GM12801 (cell line): ENCODE data around the gene GRIK2.

Experiments
- TF ChIP-seq, protein P1 (sequence below): IDR thresholded peaks from one replicate; pipeline ENCODE4 v1.5.1; 2011; ENCODE audit warnings: control low read depth; ENCODE audit not compliant: insufficient read length; ENCODE audit errors: extremely low read depth

The GRIK2 gene

DNA sequence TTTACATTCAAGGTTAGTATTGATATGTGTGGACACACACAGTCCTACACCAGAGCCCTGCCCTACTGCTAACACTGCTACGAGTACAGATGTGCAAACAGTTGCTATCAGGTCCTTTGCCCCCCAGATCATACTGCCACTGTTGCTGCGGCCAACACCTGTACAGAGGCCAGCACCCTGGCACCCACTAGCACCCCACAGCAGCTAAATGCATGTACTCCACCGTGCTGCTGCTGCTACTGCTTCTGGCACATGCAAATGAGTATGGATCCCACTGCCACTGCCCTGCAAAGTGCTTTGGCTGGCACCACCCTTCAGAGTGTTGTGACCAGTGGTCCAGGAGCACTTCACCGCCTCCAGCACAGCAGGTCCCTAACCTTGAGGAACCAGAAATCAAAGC, 621.9 kb downstream of the GRIK2 start:
- TF ChIP-seq, protein P1, sequence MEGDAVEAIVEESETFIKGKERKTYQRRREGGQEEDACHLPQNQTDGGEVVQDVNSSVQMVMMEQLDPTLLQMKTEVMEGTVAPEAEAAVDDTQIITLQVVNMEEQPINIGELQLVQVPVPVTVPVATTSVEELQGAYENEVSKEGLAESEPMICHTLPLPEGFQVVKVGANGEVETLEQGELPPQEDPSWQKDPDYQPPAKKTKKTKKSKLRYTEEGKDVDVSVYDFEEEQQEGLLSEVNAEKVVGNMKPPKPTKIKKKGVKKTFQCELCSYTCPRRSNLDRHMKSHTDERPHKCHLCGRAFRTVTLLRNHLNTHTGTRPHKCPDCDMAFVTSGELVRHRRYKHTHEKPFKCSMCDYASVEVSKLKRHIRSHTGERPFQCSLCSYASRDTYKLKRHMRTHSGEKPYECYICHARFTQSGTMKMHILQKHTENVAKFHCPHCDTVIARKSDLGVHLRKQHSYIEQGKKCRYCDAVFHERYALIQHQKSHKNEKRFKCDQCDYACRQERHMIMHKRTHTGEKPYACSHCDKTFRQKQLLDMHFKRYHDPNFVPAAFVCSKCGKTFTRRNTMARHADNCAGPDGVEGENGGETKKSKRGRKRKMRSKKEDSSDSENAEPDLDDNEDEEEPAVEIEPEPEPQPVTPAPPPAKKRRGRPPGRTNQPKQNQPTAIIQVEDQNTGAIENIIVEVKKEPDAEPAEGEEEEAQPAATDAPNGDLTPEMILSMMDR: no peak

DNA sequence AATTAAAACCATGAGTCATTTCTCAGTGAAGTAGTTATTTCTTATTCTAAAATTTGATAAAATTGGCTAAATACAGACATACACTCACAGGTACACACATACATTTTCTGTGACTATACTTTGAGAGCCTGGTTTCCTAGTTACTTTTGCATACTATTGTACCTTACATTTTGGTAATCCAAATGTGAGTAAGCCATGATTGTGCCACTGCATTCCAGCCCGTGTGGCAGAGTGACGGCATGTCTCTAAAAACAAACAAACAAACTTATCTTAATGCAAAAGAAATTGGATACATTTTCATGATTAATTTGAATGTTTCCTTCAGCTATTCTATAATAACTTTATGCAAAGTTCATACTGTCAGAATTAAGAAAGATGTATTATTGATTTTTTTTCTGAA, 628.8 kb downstream of the GRIK2 start:
- TF ChIP-seq, protein P1: no peak

DNA sequence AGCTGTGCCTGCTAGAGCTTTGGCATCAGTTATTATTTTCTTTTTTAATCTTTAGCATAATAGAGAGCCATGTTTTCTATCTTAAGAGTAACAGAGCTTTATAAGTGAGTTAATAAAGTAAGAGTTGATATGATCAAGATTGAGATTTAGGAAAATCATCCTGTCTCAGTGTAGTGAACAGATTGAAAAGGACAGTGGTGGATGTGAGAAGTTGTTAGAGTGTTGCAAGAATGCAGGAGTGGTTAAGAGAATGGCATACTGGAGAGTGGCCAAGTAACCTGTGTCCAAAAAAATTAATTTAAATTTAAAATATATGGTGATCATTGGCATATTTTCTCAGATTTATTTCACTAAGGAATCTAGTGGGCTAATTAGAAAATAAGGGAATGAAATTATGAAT, 629.3 kb downstream of the GRIK2 start:
- TF ChIP-seq, protein P1: no peak

DNA sequence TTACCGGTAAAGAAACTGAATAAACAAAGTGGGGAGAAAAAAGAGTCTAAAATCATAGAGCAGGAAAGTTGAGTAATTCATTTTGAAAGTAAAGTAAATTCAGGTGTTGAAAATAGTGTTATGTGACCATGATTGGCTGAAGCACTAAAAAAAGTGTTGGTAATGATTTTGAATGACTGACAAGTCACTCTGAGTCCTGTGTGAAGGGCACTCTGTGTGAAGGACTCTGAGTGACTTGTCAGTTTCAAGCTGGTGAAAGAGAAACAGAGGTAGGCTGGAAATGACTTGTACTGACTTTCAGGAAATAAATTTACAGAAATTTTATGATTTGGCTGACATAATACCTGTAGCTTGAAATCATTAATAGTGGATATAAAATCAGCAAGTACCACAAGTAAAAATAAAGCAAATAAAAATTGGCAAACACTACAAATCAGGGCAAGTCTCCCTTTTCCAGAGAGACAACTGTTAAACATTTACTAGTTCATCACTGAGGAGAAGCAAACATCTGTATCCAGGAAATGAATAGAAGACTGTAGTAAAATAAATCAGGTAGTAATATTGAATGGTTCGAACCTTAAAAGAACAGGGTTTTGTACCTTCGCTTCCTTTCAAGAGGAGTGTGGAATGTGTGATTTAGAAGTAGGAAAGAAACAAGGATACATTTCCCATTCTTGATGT, 630.6 kb downstream of the GRIK2 start:
- TF ChIP-seq, protein P1: no peak

DNA sequence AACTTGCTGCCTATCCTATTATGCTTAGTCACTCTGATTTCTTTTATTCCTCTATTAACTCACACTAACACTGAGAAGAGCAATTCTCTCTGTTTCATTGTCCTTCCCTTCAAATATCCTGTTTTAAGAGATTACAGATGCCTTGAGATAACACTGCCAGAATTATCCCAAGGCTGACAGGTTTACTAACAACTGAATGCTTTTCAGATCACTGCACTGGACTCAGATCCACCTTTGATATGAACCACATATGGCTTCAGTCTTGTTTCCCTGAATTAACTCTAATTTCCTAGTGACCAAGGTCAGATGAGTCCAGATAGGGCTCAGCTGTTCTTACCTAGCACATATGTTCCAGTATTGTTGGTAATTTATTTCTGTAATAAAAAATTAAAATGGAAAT, 633.1 kb downstream of the GRIK2 start:
- TF ChIP-seq, protein P1: no peak

DNA sequence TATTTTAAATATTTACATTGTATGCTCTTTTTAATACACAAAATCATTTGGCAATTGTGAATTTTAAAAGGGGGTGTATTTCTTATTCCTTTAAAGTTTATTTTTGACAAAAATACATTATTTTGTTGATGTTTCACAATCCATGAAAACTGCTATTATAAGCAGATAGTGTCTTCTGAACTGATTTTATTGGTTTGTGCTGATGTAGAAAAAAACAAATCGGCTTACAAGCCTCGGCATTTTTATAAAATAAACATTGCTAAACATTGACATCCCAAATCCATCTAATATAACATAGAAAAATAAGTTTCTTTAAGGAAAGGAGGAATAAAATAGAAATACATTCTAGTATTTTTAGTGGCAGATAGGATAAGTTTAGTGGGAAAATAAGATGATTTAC, 634.7 kb downstream of the GRIK2 start:
- TF ChIP-seq, protein P1: no peak

DNA sequence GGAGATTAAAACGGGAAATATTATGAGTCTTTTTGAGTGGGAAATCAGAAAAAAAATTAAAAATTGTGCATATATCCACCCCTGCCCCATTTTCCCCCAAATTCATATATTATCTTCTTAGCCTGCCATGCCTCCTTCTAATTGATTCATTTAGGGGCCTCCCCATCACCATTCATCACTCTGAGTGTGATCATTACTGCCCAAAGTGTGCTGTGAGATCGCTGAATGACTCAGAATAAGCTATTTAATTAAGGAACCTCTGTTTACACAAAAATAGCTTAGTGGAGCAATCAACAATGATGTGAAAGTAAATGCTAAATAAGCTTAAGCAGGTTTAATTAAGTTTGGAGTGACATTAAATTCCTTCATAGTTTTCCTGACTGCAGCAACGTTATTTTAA, 645.5 kb downstream of the GRIK2 start:
- TF ChIP-seq, protein P1: no peak
